Activated naive CD8-positive, alpha-beta T cell treated with anti-CD3 and anti-CD28 coated beads, Interleukin-2, amount 50 U/mL, for 24 hours (primary cell): ENCODE measurements around the gene PAX6.

ENCODE experiments used
- ATAC-seq: fragments of 150-1000 bp; cut with Tn5 transposase; one replicate; pipeline ENCODE4 v1.10.0; 2021
- DNase-seq: peaks from one replicate; pipeline ENCODE4 v3.0.0; 2021
- H3K27ac Mint-ChIP-seq: one replicate; pipeline ENCODE4 v1.8.0; 2021; ENCODE audit warnings: mild to moderate bottlenecking, mixed read lengths
- H3K27me3 Mint-ChIP-seq: one replicate; pipeline ENCODE4 v1.8.0; 2021; ENCODE audit warnings: mixed read lengths
- H3K36me3 Mint-ChIP-seq: one replicate; pipeline ENCODE4 v1.8.0; 2021; ENCODE audit warnings: low read depth, mixed read lengths
- H3K4me1 Mint-ChIP-seq: one replicate; pipeline ENCODE4 v1.8.0; 2021; ENCODE audit warnings: mixed read lengths
- H3K4me3 Mint-ChIP-seq: one replicate; pipeline ENCODE4 v1.8.0; 2021; ENCODE audit warnings: mild to moderate bottlenecking, moderate library complexity, mixed read lengths
- H3K9me3 Mint-ChIP-seq: one replicate; pipeline ENCODE4 v1.8.0; 2021; ENCODE audit warnings: mixed read lengths

The PAX6 gene

DNA sequence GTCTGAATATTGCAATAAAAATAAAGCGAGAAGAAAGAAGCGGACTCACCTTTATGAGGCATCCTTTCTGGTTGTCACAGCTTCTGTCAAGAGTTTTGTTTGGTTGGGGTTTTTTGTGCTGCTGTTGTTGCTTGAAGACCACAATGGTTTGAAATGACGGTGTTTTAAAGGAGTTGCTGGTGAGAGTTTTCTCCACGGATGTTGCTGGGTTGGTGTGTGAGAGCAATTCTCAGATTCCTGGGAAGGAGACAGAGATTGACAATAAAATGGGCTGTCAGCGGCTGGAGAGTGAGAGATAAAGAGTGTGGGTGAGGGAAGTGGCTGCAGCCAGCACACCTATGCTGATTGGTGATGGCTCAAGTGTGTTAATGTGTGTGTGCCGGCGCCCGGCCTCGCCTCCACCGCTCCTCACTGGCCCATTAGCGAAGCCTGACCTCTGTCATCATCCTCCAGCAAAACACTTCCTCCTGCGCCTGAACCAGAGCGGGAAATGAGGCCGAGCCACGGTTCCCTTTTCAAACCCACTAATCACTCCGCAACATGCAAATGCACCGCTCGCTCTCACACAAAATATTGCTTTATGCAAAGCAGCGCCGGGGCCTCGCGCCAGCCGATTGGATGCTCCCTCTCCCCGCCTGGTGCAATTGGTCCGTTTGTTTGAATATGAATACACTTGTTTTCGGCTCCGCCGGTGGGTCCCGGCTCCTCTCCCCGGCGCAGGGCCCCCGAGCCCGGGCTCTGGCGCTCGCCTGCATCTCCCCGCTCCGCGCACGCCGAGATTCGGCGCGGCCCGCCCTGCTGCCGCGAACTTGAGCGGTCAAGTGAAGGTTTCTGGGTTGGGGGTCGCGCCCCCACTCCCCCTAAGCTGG, at the start of gene PAX6:
TSS of gene PAX6 (minus strand) at position 544 of the 869 bp plus-strand sequence. CDS start 4,911 bp downstream, outside the sequence.
- Mint-ChIP-seq H3K27ac (peak within 1 kb of the TSS; percentile 52), H3K4me3 (peak within 1 kb of the TSS; percentile 78), H3K36me3 (peaks cover 4% of the 10 kb centered on the region), H3K9me3 (no peaks in the 10 kb centered on the region), H3K27me3 (peaks cover 80% of the 10 kb centered on the region), H3K4me1 (peaks cover 45% of the 10 kb centered on the region)
- ATAC-seq: peak; percentile 33
- peak; percentile 49 for DNase-seq

DNA sequence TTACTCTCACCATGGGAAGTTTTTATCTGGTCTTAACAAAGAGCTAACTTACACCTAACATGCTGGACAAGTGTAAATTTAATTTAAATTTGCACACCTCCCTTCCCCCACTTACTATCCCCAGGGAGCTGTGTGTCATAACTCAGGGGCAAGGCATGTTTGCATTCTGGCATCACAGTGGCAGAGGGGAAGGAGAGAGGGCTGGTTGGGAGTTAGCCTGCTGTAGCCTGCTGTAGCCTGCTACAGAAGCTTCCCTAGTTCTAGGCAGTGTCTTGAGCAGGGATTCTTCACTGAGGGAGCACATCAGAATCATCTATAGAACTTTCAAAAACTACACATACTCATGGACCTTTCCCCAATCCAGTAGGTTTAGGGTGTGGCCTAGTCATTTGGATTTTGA, 49.3 kb upstream of the PAX6 start:
- H3K4me3 Mint-ChIP-seq: no peak overlapping the region
- no peaks in the 10 kb centered on the region for H3K36me3 Mint-ChIP-seq
- ATAC-seq (no peak), DNase-seq (no peak)
- H3K27ac Mint-ChIP-seq: no peak overlapping the region
- H3K27me3 Mint-ChIP-seq: peaks cover 17% of the 10 kb centered on the region
- no peaks in the 10 kb centered on the region for H3K9me3 Mint-ChIP-seq
- no peaks in the 10 kb centered on the region for H3K4me1 Mint-ChIP-seq

DNA sequence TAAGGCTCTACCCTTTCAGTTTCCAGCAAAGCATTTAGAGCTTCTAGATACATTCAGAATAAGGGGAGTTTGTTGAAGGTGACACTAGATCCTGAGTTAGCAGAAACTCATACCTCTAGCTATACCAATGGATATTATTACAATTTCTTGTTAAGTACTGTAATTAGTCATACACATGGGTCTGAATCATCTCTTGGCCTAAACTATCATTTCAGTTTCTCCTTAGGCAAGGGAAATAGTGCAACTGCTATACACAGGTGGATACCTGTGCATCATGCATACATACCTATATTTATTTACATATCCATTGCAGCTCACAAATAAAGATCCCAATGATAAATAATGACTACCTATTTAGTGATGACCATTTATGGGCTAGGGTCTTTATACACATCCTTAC, 45.1 kb upstream of the PAX6 start:
- Mint-ChIP-seq H3K9me3 (no peaks in the 10 kb centered on the region), H3K27ac (no peak overlapping the region), H3K27me3 (peaks cover 25% of the 10 kb centered on the region), H3K36me3 (no peaks in the 10 kb centered on the region), H3K4me3 (no peak overlapping the region), H3K4me1 (no peaks in the 10 kb centered on the region)
- ATAC-seq (no peak), DNase-seq (no peak)

DNA sequence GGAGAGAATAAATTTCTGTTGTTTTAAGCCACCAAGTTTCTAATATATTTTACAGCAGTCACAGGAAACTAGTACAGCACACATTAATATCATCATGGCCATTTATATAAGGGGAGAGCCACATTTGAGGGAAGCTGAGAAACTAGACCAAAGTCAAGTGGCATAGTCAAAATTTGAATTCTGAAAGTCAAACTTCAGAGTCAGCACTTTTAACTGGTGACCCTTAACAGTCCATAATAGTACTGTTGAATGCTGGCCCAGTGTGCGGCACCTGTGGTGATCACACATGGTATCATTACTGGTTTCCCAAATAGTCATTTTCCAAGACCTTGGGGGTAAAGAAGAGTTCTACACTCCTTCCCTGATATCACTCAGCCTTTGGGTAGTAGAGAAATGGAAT, 44.3 kb upstream of the PAX6 start:
- DNase-seq (no peak), ATAC-seq (no peak)
- Mint-ChIP-seq H3K9me3 (no peaks in the 10 kb centered on the region), H3K36me3 (no peaks in the 10 kb centered on the region), H3K4me3 (no peak overlapping the region), H3K4me1 (no peaks in the 10 kb centered on the region), H3K27me3 (peaks cover 24% of the 10 kb centered on the region), H3K27ac (no peak overlapping the region)

DNA sequence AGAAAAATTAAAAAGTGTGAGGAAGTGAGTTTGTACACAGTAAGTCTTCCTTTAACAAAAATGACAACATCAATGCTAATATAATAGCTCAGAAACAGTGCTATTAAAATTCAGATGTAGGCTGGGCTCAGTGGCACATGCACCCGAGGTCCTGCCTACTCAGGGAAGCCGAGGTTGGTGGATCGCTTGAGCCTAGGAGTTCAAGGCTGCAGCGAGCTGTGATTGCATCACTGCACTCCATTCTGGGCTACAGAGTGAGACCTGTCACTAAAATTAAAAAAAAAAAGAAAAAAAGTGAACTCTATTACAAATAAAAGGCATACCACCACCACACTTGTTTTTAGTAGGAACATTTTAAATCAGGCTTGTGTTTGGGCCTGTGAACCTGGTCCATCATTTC, 39.2 kb upstream of the PAX6 start:
- no peak for DNase-seq
- ATAC-seq: no peak
- Mint-ChIP-seq H3K36me3 (no peaks in the 10 kb centered on the region), H3K9me3 (no peaks in the 10 kb centered on the region), H3K27me3 (peaks cover 24% of the 10 kb centered on the region), H3K4me3 (no peak overlapping the region), H3K4me1 (no peaks in the 10 kb centered on the region), H3K27ac (no peak overlapping the region)

DNA sequence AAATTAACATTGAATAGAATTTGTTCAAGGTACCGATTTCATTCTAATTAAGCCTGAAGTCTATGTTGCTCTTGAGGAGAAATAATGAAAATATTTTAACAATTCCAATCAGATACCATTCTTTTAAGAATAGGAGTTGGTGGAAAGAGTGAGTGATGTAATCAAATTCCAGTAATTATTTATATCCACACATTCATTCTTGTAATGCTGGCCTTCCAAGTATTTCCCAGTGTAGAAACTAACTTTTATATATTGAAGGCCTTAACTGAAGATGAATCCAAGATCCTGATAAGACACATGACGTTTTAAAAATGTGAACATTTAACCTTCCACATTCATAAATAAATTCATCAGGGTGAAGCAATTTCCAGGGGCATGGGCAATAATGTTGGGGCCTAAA, 36.6 kb upstream of the PAX6 start:
- Mint-ChIP-seq H3K27ac (no peak overlapping the region), H3K4me1 (no peaks in the 10 kb centered on the region), H3K27me3 (peaks cover 16% of the 10 kb centered on the region), H3K36me3 (no peaks in the 10 kb centered on the region), H3K9me3 (no peaks in the 10 kb centered on the region), H3K4me3 (no peak overlapping the region)
- ATAC-seq (no peak), DNase-seq (no peak)

DNA sequence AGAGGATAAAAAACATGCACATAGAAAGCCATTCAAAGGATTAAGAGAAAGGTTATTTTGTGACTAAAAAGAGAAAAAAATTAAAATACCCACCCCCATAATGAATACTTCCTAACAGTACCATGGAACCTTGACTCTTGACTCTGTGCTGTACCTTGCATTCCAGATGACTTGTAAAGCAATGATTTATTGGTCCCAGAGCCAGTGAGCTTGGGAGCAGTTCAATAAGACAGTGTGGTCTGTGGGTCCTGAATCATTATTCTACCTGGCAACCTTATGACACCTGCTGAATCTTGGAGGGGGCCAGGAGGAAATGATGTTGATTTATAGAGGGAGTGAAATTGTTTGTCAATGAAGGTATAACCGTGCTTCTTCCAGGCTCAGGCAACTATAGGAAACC, 34.2 kb upstream of the PAX6 start:
- no peak overlapping the region for H3K4me3 Mint-ChIP-seq
- H3K27ac Mint-ChIP-seq: no peak overlapping the region
- peaks cover 21% of the 10 kb centered on the region for H3K27me3 Mint-ChIP-seq
- no peaks in the 10 kb centered on the region for H3K9me3 Mint-ChIP-seq
- H3K4me1 Mint-ChIP-seq: no peaks in the 10 kb centered on the region
- ATAC-seq: no peak
- no peaks in the 10 kb centered on the region for H3K36me3 Mint-ChIP-seq
- DNase-seq: no peak

DNA sequence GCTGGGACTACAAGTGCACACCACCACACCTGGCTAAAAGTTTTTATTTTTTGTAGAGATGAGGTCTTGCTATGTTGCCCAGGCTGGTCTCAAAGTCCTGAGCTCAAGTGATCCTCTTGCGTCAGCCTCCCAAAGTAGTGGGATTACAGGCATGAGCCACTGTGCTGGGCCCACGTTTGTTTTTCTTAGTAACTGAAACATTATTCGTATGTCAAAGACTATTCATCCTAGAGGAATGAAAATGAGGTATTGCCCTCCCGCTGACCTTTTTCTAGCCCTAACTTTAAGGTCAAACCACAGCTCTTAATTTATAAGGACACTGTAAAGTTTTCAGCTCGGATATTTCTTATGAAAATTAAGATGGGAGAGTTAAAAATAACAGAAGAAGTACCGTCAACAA, 33.2 kb upstream of the PAX6 start:
- H3K4me1 Mint-ChIP-seq: no peaks in the 10 kb centered on the region
- ATAC-seq: no peak
- H3K4me3 Mint-ChIP-seq: no peak overlapping the region
- no peak for DNase-seq
- H3K27me3 Mint-ChIP-seq: peaks cover 28% of the 10 kb centered on the region
- no peaks in the 10 kb centered on the region for H3K36me3 Mint-ChIP-seq
- H3K27ac Mint-ChIP-seq: no peak overlapping the region
- no peaks in the 10 kb centered on the region for H3K9me3 Mint-ChIP-seq

DNA sequence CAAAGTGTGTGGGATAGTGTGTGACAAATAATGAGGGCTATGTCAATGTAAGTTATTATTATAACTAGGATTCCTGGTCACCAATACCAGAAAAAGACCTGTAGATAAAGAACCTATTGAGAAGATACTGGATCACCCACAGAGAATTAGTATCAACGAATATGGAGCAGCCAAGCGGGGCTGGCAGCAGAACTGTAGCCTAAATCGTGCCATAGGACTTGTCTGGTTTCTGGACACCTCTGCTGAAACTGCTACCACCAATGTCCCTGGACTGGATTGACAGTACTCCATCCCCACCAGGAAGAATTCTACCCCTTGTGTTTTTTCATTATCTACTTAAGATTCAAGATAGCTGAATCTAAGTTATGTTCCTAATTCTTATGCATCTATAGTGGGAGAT, 30.3 kb upstream of the PAX6 start:
- no peaks in the 10 kb centered on the region for H3K4me1 Mint-ChIP-seq
- H3K4me3 Mint-ChIP-seq: no peak overlapping the region
- peaks cover 35% of the 10 kb centered on the region for H3K27me3 Mint-ChIP-seq
- no peaks in the 10 kb centered on the region for H3K36me3 Mint-ChIP-seq
- H3K27ac Mint-ChIP-seq: no peak overlapping the region
- DNase-seq (no peak), ATAC-seq (no peak)
- H3K9me3 Mint-ChIP-seq: no peaks in the 10 kb centered on the region

DNA sequence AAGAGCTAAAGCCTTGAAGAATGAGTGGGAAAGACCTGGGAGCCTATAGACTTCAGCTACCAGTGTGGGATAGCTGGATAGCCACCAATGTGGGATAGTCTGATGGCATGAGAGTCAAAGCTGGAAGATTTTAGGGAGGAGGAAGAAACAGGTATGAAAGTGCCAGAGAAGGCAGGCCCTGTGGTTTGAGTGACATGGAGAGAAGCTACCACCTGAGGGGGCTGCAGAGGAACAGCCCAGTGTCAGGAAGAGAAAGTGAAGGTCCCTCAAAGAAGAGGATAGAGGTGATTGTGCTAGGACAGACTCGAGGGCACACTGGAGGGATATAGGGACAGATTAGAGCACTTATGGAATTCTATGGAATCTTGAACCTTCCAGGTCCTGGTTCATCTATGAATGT, 23.1 kb upstream of the PAX6 start:
- H3K4me1 Mint-ChIP-seq: no peaks in the 10 kb centered on the region
- no peaks in the 10 kb centered on the region for H3K9me3 Mint-ChIP-seq
- no peak overlapping the region for H3K27ac Mint-ChIP-seq
- H3K36me3 Mint-ChIP-seq: no peaks in the 10 kb centered on the region
- no peak overlapping the region for H3K4me3 Mint-ChIP-seq
- H3K27me3 Mint-ChIP-seq: peaks cover 33% of the 10 kb centered on the region
- DNase-seq (no peak), ATAC-seq (no peak)

DNA sequence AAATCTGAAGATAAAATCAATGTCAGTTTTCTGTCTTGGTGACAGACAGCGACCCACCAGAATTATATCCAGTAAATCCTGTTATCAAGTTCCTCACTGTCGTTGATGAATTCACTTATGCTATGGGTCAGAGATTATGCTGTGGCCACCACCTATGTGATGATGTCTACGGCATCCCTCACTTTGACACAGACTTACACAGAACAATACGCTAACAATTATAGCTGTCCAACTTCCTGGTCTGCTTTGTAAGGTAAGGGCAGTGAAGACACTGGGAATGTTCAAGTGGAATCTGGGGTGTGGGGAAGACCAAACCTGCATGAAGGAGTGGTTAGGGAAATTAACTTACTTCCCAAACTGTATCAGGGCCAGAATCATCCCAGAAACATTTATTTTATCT, 19.3 kb upstream of the PAX6 start:
- peaks cover 52% of the 10 kb centered on the region for H3K27me3 Mint-ChIP-seq
- no peak for ATAC-seq

DNA sequence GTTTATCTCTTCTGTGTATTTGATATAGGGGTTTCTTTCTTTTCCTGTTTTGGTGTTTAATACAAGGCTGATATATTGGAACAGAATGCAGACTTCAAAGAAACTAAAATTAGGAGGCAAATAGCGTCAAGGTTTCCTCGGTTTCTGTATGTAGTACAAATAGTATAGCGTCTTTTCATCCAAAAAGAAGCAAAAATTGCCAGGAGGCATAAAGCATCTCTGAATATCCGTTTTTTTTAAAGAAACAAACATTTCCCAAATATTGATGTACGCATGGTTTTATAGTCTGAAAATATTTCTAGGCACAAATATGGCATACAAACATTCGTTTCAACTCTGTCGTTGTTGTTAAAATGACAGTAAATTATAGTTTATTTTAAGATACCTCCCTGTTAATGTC, 17.1 kb upstream of the PAX6 start:
- no peak overlapping the region for H3K27ac Mint-ChIP-seq
- peaks cover 16% of the 10 kb centered on the region for H3K4me1 Mint-ChIP-seq
- no peak for DNase-seq
- H3K36me3 Mint-ChIP-seq: peaks cover 3% of the 10 kb centered on the region
- H3K27me3 Mint-ChIP-seq: peaks cover 67% of the 10 kb centered on the region
- no peak for ATAC-seq
- H3K4me3 Mint-ChIP-seq: no peak overlapping the region
- H3K9me3 Mint-ChIP-seq: no peaks in the 10 kb centered on the region

More for the DNA sequence above, 19.3 kb upstream of the PAX6 start:
- no peak for DNase-seq
- no peaks in the 10 kb centered on the region for H3K9me3 Mint-ChIP-seq
- H3K27ac Mint-ChIP-seq: no peak overlapping the region
- peaks cover 3% of the 10 kb centered on the region for H3K36me3 Mint-ChIP-seq
- no peak overlapping the region for H3K4me3 Mint-ChIP-seq
- H3K4me1 Mint-ChIP-seq: peaks cover 10% of the 10 kb centered on the region

DNA sequence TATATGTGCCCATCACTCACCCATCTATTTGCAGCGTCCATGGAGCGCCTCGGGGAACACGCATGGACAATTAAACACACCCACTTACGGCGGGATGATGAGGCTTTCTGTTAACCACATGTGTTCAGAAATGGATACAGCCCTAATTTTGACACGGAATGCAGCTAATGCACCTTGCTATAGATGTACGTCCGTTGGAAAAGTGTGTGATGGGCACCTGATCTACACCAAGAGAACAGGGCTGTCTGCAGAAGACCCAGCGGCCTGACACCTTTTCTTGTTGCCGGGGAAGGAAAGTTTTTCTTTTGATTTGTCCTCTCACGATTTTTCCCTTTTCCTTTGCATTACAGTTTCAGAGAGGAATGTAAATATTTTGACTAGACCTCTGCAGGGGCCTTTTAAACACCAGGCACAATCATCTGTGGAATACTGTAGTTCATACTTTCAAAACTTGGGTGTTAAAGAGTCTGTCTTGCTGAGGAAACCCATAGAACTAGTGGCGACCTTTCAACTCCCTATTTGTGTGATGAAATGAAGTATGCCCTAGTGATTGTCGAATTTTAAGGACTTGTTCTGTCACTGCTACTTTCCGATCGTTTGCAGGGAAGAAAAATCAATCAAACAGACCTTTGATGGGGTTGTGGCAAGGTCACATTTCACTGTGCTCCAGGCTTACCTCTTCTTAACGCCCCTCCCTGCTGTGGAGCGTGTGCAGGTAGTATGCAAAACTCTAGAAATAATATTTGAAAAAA, 16.5 kb upstream of the PAX6 start:
- peaks cover 72% of the 10 kb centered on the region for H3K27me3 Mint-ChIP-seq
- peaks cover 3% of the 10 kb centered on the region for H3K36me3 Mint-ChIP-seq
- peaks cover 16% of the 10 kb centered on the region for H3K4me1 Mint-ChIP-seq
- no peak overlapping the region for H3K4me3 Mint-ChIP-seq
- H3K9me3 Mint-ChIP-seq: no peaks in the 10 kb centered on the region
- no peak for DNase-seq
- no peak overlapping the region for H3K27ac Mint-ChIP-seq
- no peak for ATAC-seq

DNA sequence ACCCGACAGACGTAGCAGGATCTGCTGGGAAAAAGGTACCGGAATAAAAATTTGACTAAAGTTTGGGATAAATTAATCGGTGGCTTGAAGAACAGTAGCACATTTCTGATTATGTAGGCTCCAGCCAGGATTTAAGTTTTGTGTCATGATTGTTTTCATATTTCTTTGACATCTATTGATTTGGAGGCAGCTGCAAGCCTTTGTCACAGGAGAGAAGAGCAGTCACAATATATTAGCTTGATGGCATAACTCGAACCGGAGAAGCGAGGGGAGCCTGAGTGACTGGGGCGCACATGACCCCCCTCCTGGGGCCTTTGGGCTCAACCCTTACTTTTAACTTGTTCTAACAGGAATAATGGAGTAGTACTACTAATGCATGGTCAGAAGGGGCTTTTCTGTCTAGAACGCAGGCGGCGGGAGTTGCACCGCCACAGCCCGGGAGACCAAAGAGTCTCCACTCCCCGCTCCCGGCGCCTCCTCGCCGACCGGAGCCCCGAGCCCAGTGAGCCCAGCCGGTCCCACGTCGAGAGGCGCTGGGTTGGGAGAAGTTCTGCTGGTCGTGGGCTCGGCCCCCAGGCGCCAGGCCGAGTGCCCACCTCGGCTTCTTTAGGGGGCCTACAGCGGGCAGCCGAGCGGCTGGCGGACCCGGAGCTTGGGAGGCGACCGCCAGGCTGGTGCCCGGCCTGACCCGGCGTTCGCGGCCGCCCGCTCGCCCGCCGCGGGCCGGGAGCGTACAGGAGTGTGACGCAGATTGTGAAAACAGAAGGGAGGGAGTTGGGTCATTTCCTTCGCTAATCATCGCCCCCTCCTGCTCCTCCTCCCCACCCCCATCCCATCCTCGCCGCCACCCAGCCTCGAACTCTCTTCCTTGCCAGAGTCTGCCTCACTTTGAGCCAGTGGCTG, 15.7 kb upstream of the PAX6 start:
- H3K4me1 Mint-ChIP-seq: peaks cover 16% of the 10 kb centered on the region
- H3K27ac Mint-ChIP-seq: peak overlapping the region; percentile 56

More for the DNA sequence above, 15.7 kb upstream of the PAX6 start:
- Mint-ChIP-seq H3K27me3 (peaks cover 81% of the 10 kb centered on the region), H3K9me3 (peaks cover 3% of the 10 kb centered on the region), H3K36me3 (peaks cover 7% of the 10 kb centered on the region), H3K4me3 (peak overlapping the region; percentile 7)
- DNase-seq (no peak), ATAC-seq (no peak)
